ENCODE data around the gene SAMD8.

The SAMD8 gene

GRCh38 chr10:75150656-75151055 lies 39.2 kb downstream of the SAMD8 start:
- Histone ChIP-seq H3K27ac (replicated peaks; ENCODE audit: low read length) (no peak overlapping the region), H3K4me1 (ENCODE audit: control insufficient read depth in 2 of 2, insufficient read depth in 1 of 2, low read depth in 1 of 2, low read length in 2 of 2) (no peaks in the 10 kb centered on the region), H2BK12ac (ENCODE audit: low read length) (no peak overlapping the region), H3K9ac (ENCODE audit: low read depth, low read length, poor library complexity) (no peak overlapping the region), H4K91ac (ENCODE audit: low read depth, low read length, poor library complexity) (no peak overlapping the region), H3K36me3 (replicated peaks in 1 of 2; ENCODE audit: control insufficient read depth in 2 of 2, insufficient read depth in 2 of 2, low read length in 2 of 2) (peaks cover 4 to 27% of the 10 kb centered on the region in 2 donors), H2AFZ (ENCODE audit: low read length) (no peak overlapping the region), H3K4me2 (ENCODE audit: insufficient read depth, low read length, poor library complexity, severe bottlenecking) (no peak overlapping the region), H3K79me1 (ENCODE audit: low read depth, low read length) (no peaks in the 10 kb centered on the region), H2AK5ac (ENCODE audit: low read depth, low read length) (no peak overlapping the region), H2BK15ac (ENCODE audit: low read length) (no peak overlapping the region), H3K18ac (ENCODE audit: low read length) (no peak overlapping the region), H3K23ac (ENCODE audit: low read depth, low read length, poor library complexity) (no peak overlapping the region), H2BK120ac (ENCODE audit: low read depth, low read length) (no peak overlapping the region), H3K14ac (ENCODE audit: low read length) (no peak overlapping the region), H3K27me3 (ENCODE audit: control insufficient read depth in 3 of 3, insufficient read depth in 3 of 3, low read depth in 1 of 3, low read length in 3 of 3) (no peaks in the 10 kb centered on the region), H3K4me3 (ENCODE audit: low read length in 2 of 2) (no peak overlapping the region), H3K4ac (ENCODE audit: low read length) (no peak overlapping the region), H3K9me3 (replicated peaks in 1 of 2; ENCODE audit: control insufficient read depth in 2 of 2, insufficient read depth in 1 of 2, low read depth in 1 of 2, low read length in 2 of 2) (no peaks in the 10 kb centered on the region), H2BK5ac (ENCODE audit: low read length) (no peak overlapping the region), H4K8ac (ENCODE audit: low read depth, low read length) (no peak overlapping the region)
- no CpG with 5 or more reads among the region's 5 CpGs for WGBS, 2 donors (ENCODE audit: extremely low coverage in 2 of 2, insufficient read length in 2 of 2, insufficient replicate concordance in 1 of 2)
- DNase-seq (ENCODE audit: low spot score) = no peak

- no peak for DNase-seq (ENCODE audit: low spot score)
- H3K14ac ChIP-seq (ENCODE audit: low read length) = no peak overlapping the region
- H3K36me3 ChIP-seq (replicated peaks in 1 of 2; ENCODE audit: control insufficient read depth in 2 of 2, insufficient read depth in 2 of 2, low read length in 2 of 2) = peaks cover 4 to 18% of the 10 kb centered on the region in 2 donors
- H2BK12ac ChIP-seq (ENCODE audit: low read length) = no peak overlapping the region
- WGBS, 2 donors (ENCODE audit: extremely low coverage in 2 of 2, insufficient read length in 2 of 2, insufficient replicate concordance in 1 of 2) = no CpG with 5 or more reads among the region's 4 CpGs
- no peaks in the 10 kb centered on the region for H3K27me3 ChIP-seq (ENCODE audit: control insufficient read depth in 3 of 3, insufficient read depth in 3 of 3, low read depth in 1 of 3, low read length in 3 of 3)
- no peak overlapping the region for H3K27ac ChIP-seq (replicated peaks; ENCODE audit: low read length)
- H2AK5ac ChIP-seq (ENCODE audit: low read depth, low read length) = no peak overlapping the region
- no peak overlapping the region for H2BK15ac ChIP-seq (ENCODE audit: low read length)
- no peak overlapping the region for H2BK5ac ChIP-seq (ENCODE audit: low read length)
- H2BK120ac ChIP-seq (ENCODE audit: low read depth, low read length) = no peak overlapping the region
- no peak overlapping the region for H3K4me3 ChIP-seq (ENCODE audit: low read length in 2 of 2)
- H3K18ac ChIP-seq (ENCODE audit: low read length) = no peak overlapping the region
- no peaks in the 10 kb centered on the region for H3K9me3 ChIP-seq (replicated peaks in 1 of 2; ENCODE audit: control insufficient read depth in 2 of 2, insufficient read depth in 1 of 2, low read depth in 1 of 2, low read length in 2 of 2)
- H4K8ac ChIP-seq (ENCODE audit: low read depth, low read length) = no peak overlapping the region
- H3K4me2 ChIP-seq (ENCODE audit: insufficient read depth, low read length, poor library complexity, severe bottlenecking) = no peak overlapping the region
- H2AFZ ChIP-seq (ENCODE audit: low read length) = no peak overlapping the region
- no peak overlapping the region for H3K4ac ChIP-seq (ENCODE audit: low read length)
- peaks cover 4% of the 10 kb centered on the region for H3K79me1 ChIP-seq (ENCODE audit: low read depth, low read length)
- H4K91ac ChIP-seq (ENCODE audit: low read depth, low read length, poor library complexity) = no peak overlapping the region
- no peak overlapping the region for H3K23ac ChIP-seq (ENCODE audit: low read depth, low read length, poor library complexity)
- H3K9ac ChIP-seq (ENCODE audit: low read depth, low read length, poor library complexity) = no peak overlapping the region
- no peaks in the 10 kb centered on the region for H3K4me1 ChIP-seq (ENCODE audit: control insufficient read depth in 2 of 2, insufficient read depth in 1 of 2, low read depth in 1 of 2, low read length in 2 of 2)
Observed at GRCh38 chr10:75159519-75159918, 48.1 kb downstream of the SAMD8 start.

- no peak for DNase-seq (ENCODE audit: low spot score)
Observed at GRCh38 chr10:75165684-75166622, 54.5 kb downstream of the SAMD8 start.

GRCh38 chr10:75166623-75166972 lies 55.1 kb downstream of the SAMD8 start:
- H3K23ac ChIP-seq (ENCODE audit: low read depth, low read length, poor library complexity) = no peak overlapping the region
- WGBS, 2 donors (ENCODE audit: extremely low coverage in 2 of 2, insufficient read length in 2 of 2, insufficient replicate concordance in 1 of 2) = no CpG with 5 or more reads among the region's 1 CpG

More at GRCh38 chr10:75165684-75166622, 54.5 kb downstream of the SAMD8 start:
- Histone ChIP-seq H3K27me3 (ENCODE audit: control insufficient read depth in 3 of 3, insufficient read depth in 3 of 3, low read depth in 1 of 3, low read length in 3 of 3) (no peaks in the 10 kb centered on the region), H2BK15ac (ENCODE audit: low read length) (no peak overlapping the region), H2BK120ac (ENCODE audit: low read depth, low read length) (no peak overlapping the region), H3K27ac (replicated peaks; ENCODE audit: low read length) (no peak overlapping the region), H3K14ac (ENCODE audit: low read length) (no peak overlapping the region), H3K9ac (ENCODE audit: low read depth, low read length, poor library complexity) (no peak overlapping the region), H2AK5ac (ENCODE audit: low read depth, low read length) (no peak overlapping the region), H4K8ac (ENCODE audit: low read depth, low read length) (no peak overlapping the region), H3K18ac (ENCODE audit: low read length) (no peak overlapping the region), H3K4ac (ENCODE audit: low read length) (no peak overlapping the region), H2AFZ (ENCODE audit: low read length) (no peak overlapping the region), H2BK5ac (ENCODE audit: low read length) (no peak overlapping the region), H3K4me3 (ENCODE audit: low read length in 2 of 2) (no peak overlapping the region), H3K4me2 (ENCODE audit: insufficient read depth, low read length, poor library complexity, severe bottlenecking) (no peak overlapping the region), H3K9me3 (replicated peaks in 1 of 2; ENCODE audit: control insufficient read depth in 2 of 2, insufficient read depth in 1 of 2, low read depth in 1 of 2, low read length in 2 of 2) (no peaks in the 10 kb centered on the region), H3K79me1 (ENCODE audit: low read depth, low read length) (peaks cover 4% of the 10 kb centered on the region), H4K91ac (ENCODE audit: low read depth, low read length, poor library complexity) (no peak overlapping the region), H3K36me3 (replicated peaks in 1 of 2; ENCODE audit: control insufficient read depth in 2 of 2, insufficient read depth in 2 of 2, low read length in 2 of 2) (peaks cover 4 to 35% of the 10 kb centered on the region in 2 donors), H3K4me1 (ENCODE audit: control insufficient read depth in 2 of 2, insufficient read depth in 1 of 2, low read depth in 1 of 2, low read length in 2 of 2) (no peaks in the 10 kb centered on the region), H3K23ac (ENCODE audit: low read depth, low read length, poor library complexity) (no peak overlapping the region), H2BK12ac (ENCODE audit: low read length) (no peak overlapping the region)
- WGBS, 2 donors (ENCODE audit: extremely low coverage in 2 of 2, insufficient read length in 2 of 2, insufficient replicate concordance in 1 of 2) = no CpG with 5 or more reads among the region's 2 CpGs

More at GRCh38 chr10:75166623-75166972, 55.1 kb downstream of the SAMD8 start:
- Histone ChIP-seq H3K14ac (ENCODE audit: low read length) (no peak overlapping the region), H3K9ac (ENCODE audit: low read depth, low read length, poor library complexity) (no peak overlapping the region), H3K4me1 (ENCODE audit: control insufficient read depth in 2 of 2, insufficient read depth in 1 of 2, low read depth in 1 of 2, low read length in 2 of 2) (no peaks in the 10 kb centered on the region), H3K4me2 (ENCODE audit: insufficient read depth, low read length, poor library complexity, severe bottlenecking) (no peak overlapping the region), H2BK12ac (ENCODE audit: low read length) (no peak overlapping the region), H3K9me3 (replicated peaks in 1 of 2; ENCODE audit: control insufficient read depth in 2 of 2, insufficient read depth in 1 of 2, low read depth in 1 of 2, low read length in 2 of 2) (no peaks in the 10 kb centered on the region), H4K8ac (ENCODE audit: low read depth, low read length) (no peak overlapping the region), H3K4ac (ENCODE audit: low read length) (no peak overlapping the region), H3K27me3 (ENCODE audit: control insufficient read depth in 3 of 3, insufficient read depth in 3 of 3, low read depth in 1 of 3, low read length in 3 of 3) (no peaks in the 10 kb centered on the region), H2AK5ac (ENCODE audit: low read depth, low read length) (no peak overlapping the region), H2AFZ (ENCODE audit: low read length) (no peak overlapping the region), H3K79me1 (ENCODE audit: low read depth, low read length) (peaks cover 4% of the 10 kb centered on the region), H4K91ac (ENCODE audit: low read depth, low read length, poor library complexity) (no peak overlapping the region), H3K4me3 (ENCODE audit: low read length in 2 of 2) (no peak overlapping the region), H3K36me3 (replicated peaks in 1 of 2; ENCODE audit: control insufficient read depth in 2 of 2, insufficient read depth in 2 of 2, low read length in 2 of 2) (peaks cover 4 to 35% of the 10 kb centered on the region in 2 donors), H3K27ac (replicated peaks; ENCODE audit: low read length) (no peak overlapping the region), H3K18ac (ENCODE audit: low read length) (no peak overlapping the region), H2BK15ac (ENCODE audit: low read length) (no peak overlapping the region), H2BK5ac (ENCODE audit: low read length) (no peak overlapping the region), H2BK120ac (ENCODE audit: low read depth, low read length) (no peak overlapping the region)
- no peak for DNase-seq (ENCODE audit: low spot score)
